ENCODE data around the gene MSMP. TPM values are rescaled to one million over a fixed set of nuclear protein-coding genes. Genes with fewer than 3 reads are reported as not detected.

The MSMP gene
- total RNA-seq, 3 donors from 2014 or later, result not detected

DNA sequence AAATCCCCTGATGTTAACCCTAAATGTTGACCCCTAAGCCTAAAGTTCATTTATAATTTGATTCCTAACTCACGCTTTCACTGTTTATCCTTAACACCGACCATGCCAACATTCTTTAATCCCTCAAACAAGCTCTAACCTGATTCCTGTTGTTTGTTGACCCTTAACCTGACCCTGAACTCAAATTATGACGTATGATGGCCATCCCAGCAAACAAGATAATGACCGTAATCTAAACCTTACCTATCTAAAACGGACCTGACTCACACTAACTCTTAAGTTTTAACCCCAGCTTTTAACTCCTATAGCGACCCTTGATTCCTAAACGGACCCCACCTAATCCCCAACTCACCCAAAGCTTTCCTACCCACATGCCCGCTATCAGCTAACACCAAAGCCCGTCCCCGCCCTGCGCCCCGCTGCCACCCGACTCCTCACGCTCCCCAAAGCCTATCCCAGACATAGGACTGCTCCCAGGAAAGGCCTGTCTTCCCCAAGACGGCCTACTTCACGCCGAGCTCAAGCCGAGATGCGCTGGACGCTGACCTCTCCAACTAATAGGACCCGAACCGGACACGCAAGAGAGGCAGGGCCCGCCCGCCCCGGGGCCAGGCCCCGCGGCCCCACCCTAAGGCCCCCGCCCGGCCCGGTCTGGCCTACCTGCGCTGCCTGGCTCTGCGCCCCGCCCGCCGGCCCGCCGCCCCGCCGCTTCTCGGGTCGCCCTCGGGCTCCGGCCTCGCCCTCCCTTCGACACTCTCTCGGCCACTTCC, 22.5 kb downstream of the MSMP start:
- DNase-seq (ENCODE audit: low spot score in 2 of 2), result no peak
- no peaks in the 10 kb centered on the region for H3K9me3 ChIP-seq
- no peaks in the 10 kb centered on the region for H3K36me3 ChIP-seq
- peak overlapping the region; percentile 74 to 82 (median 79) for H3K4me3 ChIP-seq
- H3K27me3 ChIP-seq, result no peaks in the 10 kb centered on the region
- peaks cover 13 to 30% of the 10 kb centered on the region in 2 donors for H3K4me1 ChIP-seq
- TF ChIP-seq POLR2A (IDR thresholded peaks at IDR 0.05), result no peak
- TF ChIP-seq, protein P1, sequence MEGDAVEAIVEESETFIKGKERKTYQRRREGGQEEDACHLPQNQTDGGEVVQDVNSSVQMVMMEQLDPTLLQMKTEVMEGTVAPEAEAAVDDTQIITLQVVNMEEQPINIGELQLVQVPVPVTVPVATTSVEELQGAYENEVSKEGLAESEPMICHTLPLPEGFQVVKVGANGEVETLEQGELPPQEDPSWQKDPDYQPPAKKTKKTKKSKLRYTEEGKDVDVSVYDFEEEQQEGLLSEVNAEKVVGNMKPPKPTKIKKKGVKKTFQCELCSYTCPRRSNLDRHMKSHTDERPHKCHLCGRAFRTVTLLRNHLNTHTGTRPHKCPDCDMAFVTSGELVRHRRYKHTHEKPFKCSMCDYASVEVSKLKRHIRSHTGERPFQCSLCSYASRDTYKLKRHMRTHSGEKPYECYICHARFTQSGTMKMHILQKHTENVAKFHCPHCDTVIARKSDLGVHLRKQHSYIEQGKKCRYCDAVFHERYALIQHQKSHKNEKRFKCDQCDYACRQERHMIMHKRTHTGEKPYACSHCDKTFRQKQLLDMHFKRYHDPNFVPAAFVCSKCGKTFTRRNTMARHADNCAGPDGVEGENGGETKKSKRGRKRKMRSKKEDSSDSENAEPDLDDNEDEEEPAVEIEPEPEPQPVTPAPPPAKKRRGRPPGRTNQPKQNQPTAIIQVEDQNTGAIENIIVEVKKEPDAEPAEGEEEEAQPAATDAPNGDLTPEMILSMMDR (IDR thresholded peaks at IDR 0.05), result no peak
- no peak for TF ChIP-seq POLR2AphosphoS5 (IDR thresholded peaks at IDR 0.05)
- peak overlapping the region; percentile 98 to 99 for H3K27ac ChIP-seq
- intact Hi-C loops (cut with DNase I; ENCODE audit: low total_unique reads), result no loop called here

DNA sequence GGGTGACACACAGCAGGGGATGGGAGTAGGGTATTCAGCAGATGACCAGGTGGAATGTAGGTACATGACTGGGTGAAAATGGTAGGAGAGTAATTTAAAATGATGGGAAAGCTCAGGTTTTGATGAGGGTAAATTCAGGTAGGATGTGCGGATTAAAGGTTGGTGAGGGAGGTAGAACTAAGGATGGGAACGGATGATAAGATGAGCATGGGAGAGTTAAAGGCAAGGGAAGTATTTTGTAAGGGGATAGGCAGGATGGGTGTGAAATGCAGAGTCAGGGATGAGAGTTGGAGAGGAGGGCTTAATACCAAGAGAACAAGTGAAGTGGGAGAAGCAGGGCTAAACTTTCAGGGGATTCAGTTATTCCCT, 23.6 kb downstream of the MSMP start:
- Histone ChIP-seq H3K36me3 (peaks cover 1% of the 10 kb centered on the region), H3K9me3 (no peaks in the 10 kb centered on the region), H3K27ac (peak overlapping the region; percentile 98 to 99), H3K27me3 (no peaks in the 10 kb centered on the region), H3K4me3 (peak overlapping the region; percentile 74 to 82 (median 79)), H3K4me1 (peaks cover 13 to 30% of the 10 kb centered on the region in 2 donors)
- intact Hi-C loops (cut with DNase I; ENCODE audit: low total_unique reads), result no loop called here
- TF ChIP-seq, protein P1 (IDR thresholded peaks at IDR 0.05), result no peak
- TF ChIP-seq POLR2AphosphoS5 (IDR thresholded peaks at IDR 0.05), result no peak
- no peak for DNase-seq (ENCODE audit: low spot score in 2 of 2)

DNA sequence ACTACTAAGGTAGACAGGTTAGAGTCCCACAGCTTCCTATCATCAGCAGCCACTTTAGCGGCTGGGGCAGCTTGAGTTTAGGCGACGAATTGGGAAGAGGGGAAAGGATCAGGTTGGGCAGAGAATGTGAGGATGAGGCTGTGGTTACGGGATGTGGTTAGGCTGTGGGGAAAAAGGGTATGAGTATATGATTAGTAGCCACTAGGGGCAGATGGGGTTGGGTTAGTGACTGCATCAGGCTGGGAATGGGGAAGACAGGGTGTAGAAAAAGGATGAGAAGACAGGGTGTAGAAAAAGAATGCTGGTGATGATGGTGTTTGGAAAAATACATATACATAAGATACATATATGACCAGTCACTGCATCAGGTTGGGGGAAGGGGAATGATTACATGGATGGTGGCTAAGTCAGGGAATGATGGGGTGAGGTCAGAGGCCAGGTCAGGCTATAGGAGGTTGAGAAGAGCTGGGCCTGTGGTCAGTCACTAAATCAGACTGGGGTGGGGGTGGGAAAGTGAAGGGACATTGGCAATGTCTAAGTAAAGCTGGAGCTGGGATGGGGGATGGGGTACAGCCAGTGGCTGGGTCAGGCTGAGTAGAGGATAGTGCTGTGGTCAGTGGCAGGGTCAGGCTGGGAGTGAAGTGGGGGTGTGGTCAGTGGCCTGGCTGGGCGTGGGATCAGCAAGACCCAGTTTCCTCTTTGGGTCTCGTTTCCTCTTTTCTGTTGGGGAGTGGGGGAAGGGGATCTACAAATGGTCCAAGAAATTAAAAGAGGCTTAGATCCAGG, 24.2 kb downstream of the MSMP start:
- Histone ChIP-seq H3K4me1 (peaks cover 13 to 30% of the 10 kb centered on the region in 2 donors), H3K4me3 (peak overlapping the region; percentile 74 to 82 (median 79)), H3K9me3 (no peaks in the 10 kb centered on the region), H3K36me3 (peaks cover 7% of the 10 kb centered on the region), H3K27ac (peak overlapping the region; percentile 98 to 99), H3K27me3 (no peaks in the 10 kb centered on the region)
- peak in 1 of 2 donors; percentile 62 for DNase-seq (ENCODE audit: low spot score in 2 of 2)
- intact Hi-C loops (cut with DNase I; ENCODE audit: low total_unique reads), result loop anchor here (1.0 kb wide), 1 partner anchor 34 kb away; no protein-coding TSS in a partner anchor
- TF ChIP-seq POLR2AphosphoS5 (IDR thresholded peaks at IDR 0.05), result peak in 1 of 3 donors; percentile 6
- TF ChIP-seq, protein P1 (IDR thresholded peaks at IDR 0.05), result peak; percentile 40 to 79 (median 52)
- no peak for TF ChIP-seq POLR2A (IDR thresholded peaks at IDR 0.05)

DNA sequence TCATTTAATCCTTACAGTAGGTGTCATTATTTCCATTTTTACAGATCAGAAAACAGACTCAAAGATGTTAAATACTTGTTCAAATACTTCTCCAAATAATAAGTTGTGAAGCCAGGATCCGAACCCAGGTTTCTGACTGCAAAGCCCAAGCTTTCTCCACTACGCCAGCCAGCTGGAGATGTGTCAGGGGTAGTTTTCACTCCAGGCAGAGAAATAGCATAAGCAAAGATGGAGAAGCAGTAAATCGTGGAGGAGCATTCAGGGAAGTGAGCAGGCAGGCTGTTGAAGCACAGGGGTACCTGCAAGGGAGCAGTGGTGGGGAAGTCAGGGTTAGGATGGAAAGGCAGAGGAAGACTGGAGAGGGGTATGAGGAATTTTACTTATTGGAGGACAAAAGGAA, 25.0 kb downstream of the MSMP start:
- Histone ChIP-seq H3K36me3 (peaks cover 10% of the 10 kb centered on the region), H3K9me3 (no peaks in the 10 kb centered on the region), H3K4me3 (peak overlapping the region; percentile 74 to 82 (median 79)), H3K4me1 (peaks cover 13 to 30% of the 10 kb centered on the region in 2 donors), H3K27ac (peak overlapping the region; percentile 98 to 99), H3K27me3 (no peaks in the 10 kb centered on the region)
- no peak for TF ChIP-seq POLR2AphosphoS5 (IDR thresholded peaks at IDR 0.05)
- no peak for TF ChIP-seq POLR2A (IDR thresholded peaks at IDR 0.05)
- TF ChIP-seq, protein P1 (IDR thresholded peaks at IDR 0.05), result no peak
- intact Hi-C loops (cut with DNase I; ENCODE audit: low total_unique reads), result loop anchor here (1.0 kb wide), 1 partner anchor 33 kb away; no protein-coding TSS in a partner anchor
- no peak for DNase-seq (ENCODE audit: low spot score in 2 of 2)
